B cell (primary cell): Measurements from ENCODE around the gene OVCA2. TPM values are rescaled to one million over a fixed set of nuclear protein-coding genes. Genes with fewer than 3 reads are reported as not detected.

Experiments used
- ATAC-seq: fragments of 200-7000 bp; cut with Tn5 transposase; one replicate; pipeline ENCODE4 v1.10.0; 2021; ENCODE audit warnings: low read depth, mild to moderate bottlenecking, moderate number of reproducible peaks, moderate library complexity
- CTCF ChIA-PET: fragments of 350-600 bp; sonication (Branson Sonifier 250); formaldehyde crosslinking; loops from one replicate; lab custom pipeline; 2021; ENCODE audit warnings: antibody characterized with exemption, inconsistent platforms; lab: Charles Lee
- POLR2A ChIA-PET: fragments of 350-600 bp; sonication (Branson Sonifier 250); formaldehyde crosslinking; loops from one replicate; lab custom pipeline; 2021; ENCODE audit warnings: antibody characterized with exemption; lab: Charles Lee
- DNase-seq: peaks from one replicate; pipeline ENCODE4 v3.0.0; 2013
- H2AFZ ChIP-seq: 2 replicates; pipeline ENCODE4 v1.6.1; 2012; ENCODE audit warnings: mild to moderate bottlenecking, low read depth, low read length; ENCODE audit not compliant: insufficient read depth, poor library complexity, severe bottlenecking
- H3K27ac ChIP-seq, 2 donors: 1 replicate in 1 of 2; 2 replicates in 1 of 2; pipeline ENCODE4 v1.5.1; 2012 to 2013; ENCODE audit warnings: low read length in 2 of 2, mild to moderate bottlenecking in 2 of 2, moderate library complexity in 1 of 2
- H3K27me3 ChIP-seq, 4 experiments: fragments of 200-600 bp in 1 of 4; sonication (generic) in 1 of 4; replicated peaks in 1 of 4; 1 replicate in 2 of 4; 2 replicates in 2 of 4; pipeline versions ENCODE4 v1.6.1 to v1.7.0; 2013 to 2016; ENCODE audit warnings: low read length in 3 of 4, mild to moderate bottlenecking in 2 of 4, mixed read lengths in 1 of 4, moderate library complexity in 1 of 4; ENCODE audit not compliant: insufficient read depth in 4 of 4, control insufficient read depth in 3 of 4; ENCODE audit errors: control extremely low read depth in 1 of 4
- H3K36me3 ChIP-seq, 2 experiments: replicated peaks in 1 of 2; 1 replicate in 1 of 2; 2 replicates in 1 of 2; pipeline versions ENCODE4 v1.6.1 to v1.7.1; 2013; ENCODE audit warnings: low read length in 1 of 2; ENCODE audit not compliant: insufficient read depth in 2 of 2, control insufficient read depth in 1 of 2; ENCODE audit errors: control extremely low read depth in 1 of 2, extremely low read depth in 1 of 2
- H3K4me1 ChIP-seq, 2 donors: fragments of 200-600 bp in 1 of 2; sonication (generic) in 1 of 2; 1 replicate in 1 of 2; 2 replicates in 1 of 2; pipeline versions ENCODE4 v1.5.1 to v1.6.1; 2013 to 2017; ENCODE audit warnings: low read length in 2 of 2; ENCODE audit not compliant: control insufficient read depth in 2 of 2, insufficient read depth in 2 of 2
- H3K4me2 ChIP-seq: replicated peaks from 2 replicates; pipeline ENCODE3; 2012; ENCODE audit warnings: mild to moderate bottlenecking, low read depth, low read length; ENCODE audit not compliant: poor library complexity, severe bottlenecking
- H3K4me3 ChIP-seq, 5 experiments: fragments of 200-600 bp in 1 of 5; sonication (generic) in 1 of 5; 1 replicate in 3 of 5; 2 replicates in 2 of 5; pipeline versions ENCODE4 v1.5.1 to v1.7.0; 2011 to 2016; ENCODE audit warnings: low read length in 4 of 5, mild to moderate bottlenecking in 4 of 5, low read depth in 2 of 5, control low read depth in 1 of 5, moderate library complexity in 1 of 5; ENCODE audit not compliant: insufficient read depth in 1 of 5; ENCODE audit errors: control extremely low read depth in 1 of 5, extremely low read depth in 1 of 5
- H3K79me2 ChIP-seq: fragments of 200-600 bp; sonication (generic); one replicate; pipeline ENCODE4 v1.6.0; 2016; ENCODE audit warnings: low read length; ENCODE audit not compliant: control insufficient read depth, insufficient read depth
- H3K9ac ChIP-seq: fragments of 200-600 bp; sonication (generic); 2 replicates; pipeline ENCODE4 v1.6.1; 2017; ENCODE audit warnings: mild to moderate bottlenecking, low read length, moderate library complexity
- H3K9me3 ChIP-seq, 3 donors: one replicate each; pipeline versions ENCODE4 v1.6.1 to v1.7.1; 2013; ENCODE audit warnings: low read length in 2 of 3; ENCODE audit not compliant: control insufficient read depth in 2 of 3, insufficient read depth in 1 of 3; ENCODE audit errors: control extremely low read depth in 1 of 3
- H4K20me1 ChIP-seq: 2 replicates; pipeline ENCODE4 v1.6.0; 2012; ENCODE audit warnings: mild to moderate bottlenecking, low read length; ENCODE audit not compliant: insufficient read depth, control insufficient read depth, poor library complexity, severe bottlenecking
- H3K27ac Mint-ChIP-seq: one replicate; pipeline ENCODE4 v1.8.0; 2021; ENCODE audit warnings: mixed read lengths
- H3K27me3 Mint-ChIP-seq: one replicate; pipeline ENCODE4 v1.8.0; 2021; ENCODE audit warnings: mixed read lengths
- H3K4me1 Mint-ChIP-seq: one replicate; pipeline ENCODE4 v1.8.0; 2021; ENCODE audit warnings: mixed read lengths
- H3K4me3 Mint-ChIP-seq: one replicate; pipeline ENCODE4 v1.8.0; 2021; ENCODE audit warnings: mixed read lengths
- H3K9me3 Mint-ChIP-seq: one replicate; pipeline ENCODE4 v1.8.0; 2022; ENCODE audit warnings: mixed read lengths; ENCODE audit not compliant: insufficient read depth
- CTCF ChIP-seq: fragments of 200-600 bp; IDR thresholded peaks from one replicate; pipeline ENCODE4 v1.8.0; 2022; ENCODE audit warnings: antibody characterized with exemption, mild to moderate bottlenecking
- EZH2 ChIP-seq: IDR thresholded peaks from 2 replicates; pipeline ENCODE4 v1.6.1; 2012; ENCODE audit warnings: borderline replicate concordance, low read depth, mild to moderate bottlenecking, moderate library complexity, low read length; ENCODE audit not compliant: insufficient read depth, poor library complexity, severe bottlenecking
- WGBS: methylation state at CpG from one replicate; pipeline ENCODE4 v1.1.5; 2013; ENCODE audit warnings: missing lambda C conversion rate; ENCODE audit not compliant: insufficient coverage; 5-methylcytosine and 5-hydroxymethylcytosine counted together
- intact Hi-C: fragments of 100-400 bp; cut with micrococcal nuclease; formaldehyde crosslinking; loops from one replicate; pipeline ENCODE4 v1.10.0; 2022
- polyA plus RNA-seq: library from polyadenylated mRNA; depleted of rRNA; stranded (reverse); fragments of >200 nt; gene quantifications from 2 replicates; pipeline ENCODE4 v1.2.3, GENCODE V29; 2012
- total RNA-seq, 2 donors: library from RNA; stranded (reverse); fragments of 120-200 nt in 1 of 2; gene quantifications; 1 replicate in 1 of 2; 2 replicates in 1 of 2; pipeline versions ENCODE4 v1.2.3 to v1.2.4, GENCODE V29; 2013 to 2022

OVCA2 gene
- total and polyA plus RNA-seq, 2 donors (not counting 1 experiment from before 2014, with no cell fraction given), result 23.2 to 43.9 TPM

- CTCF ChIA-PET, result interaction anchor here (0.6 to 1.7 kb wide), 5 partner anchors 30 to 341 kb away, joined by 3 to 6 read pairs (median 4); partner anchors contain the start of gene HIC1
- no peak overlapping the region for H3K27ac Mint-ChIP-seq
- POLR2A ChIA-PET, result no interaction called here
- 2% methylated on average over 73 of the region's 73 CpGs for WGBS
- Histone ChIP-seq H3K4me2 (peak overlapping the region; percentile 96), H3K9ac (peak overlapping the region; percentile 67), H3K9me3 (peaks cover 0 to 13% (median 0%) of the 10 kb centered on the region in 3 donors), H3K79me2 (no peaks in the 10 kb centered on the region), H3K4me3 (peak overlapping the region in 4 of 5 experiments; percentile 11 to 68 (median 54)), H3K4me1 (peaks cover 38% of the 10 kb centered on the region in 2 donors), H4K20me1 (peaks cover 7% of the 10 kb centered on the region), H3K27me3 (peaks cover 0 to 59% (median 23%) of the 10 kb centered on the region in 4 experiments), H3K36me3 (no peaks in the 10 kb centered on the region), H2AFZ (peak overlapping the region; percentile 71), H3K27ac (no peak overlapping the region)
- H3K27me3 Mint-ChIP-seq, result peaks cover 42% of the 10 kb centered on the region
- H3K9me3 Mint-ChIP-seq, result no peaks in the 10 kb centered on the region
- H3K4me1 Mint-ChIP-seq, result peaks cover 24% of the 10 kb centered on the region
- ATAC-seq (no peak), DNase-seq (peak; percentile 53)
- peak overlapping the region; percentile 82 for H3K4me3 Mint-ChIP-seq
- intact Hi-C loops, result loop anchor here (2.0 kb wide), 1 partner anchor 16 kb away; no protein-coding TSS in a partner anchor
- TF ChIP-seq EZH2 (no peak), CTCF (no peak)
Observed at GRCh38 chr17:2024572-2025219, 17.1 kb upstream of the OVCA2 start.

- Histone ChIP-seq H3K4me2 (peak within 1 kb of the TSS; percentile 96), H3K36me3 (no peaks in the 10 kb centered on the region), H3K27ac (no peak within 1 kb of the TSS), H3K4me1 (peaks cover 39 to 40% of the 10 kb centered on the region in 2 donors), H3K4me3 (peak within 1 kb of the TSS in 4 of 5 experiments; percentile 24 to 68 (median 54)), H3K9me3 (peaks cover 0 to 17% (median 0%) of the 10 kb centered on the region in 3 donors), H4K20me1 (peaks cover 8% of the 10 kb centered on the region), H3K9ac (peak within 1 kb of the TSS; percentile 67), H3K79me2 (no peaks in the 10 kb centered on the region), H2AFZ (peak within 1 kb of the TSS; percentile 71), H3K27me3 (peaks cover 0 to 61% (median 23%) of the 10 kb centered on the region in 4 experiments)
- no peak within 1 kb of the TSS for H3K27ac Mint-ChIP-seq
- no peaks in the 10 kb centered on the region for H3K9me3 Mint-ChIP-seq
- ATAC-seq (peak; percentile 32), DNase-seq (peak; percentile 78)
- TF ChIP-seq EZH2 (peak; percentile 24), CTCF (no peak)
- H3K4me3 Mint-ChIP-seq, result peak within 1 kb of the TSS; percentile 85
- peaks cover 36% of the 10 kb centered on the region for H3K27me3 Mint-ChIP-seq
- peaks cover 27% of the 10 kb centered on the region for H3K4me1 Mint-ChIP-seq
- ChIA-PET POLR2A (interaction anchor here (0.6 to 0.7 kb wide), 2 partner anchors 13 to 700 kb away, joined by 3 to 4 read pairs; no protein-coding TSS in a partner anchor), CTCF (interaction anchor here (0.6 to 1.7 kb wide), 5 partner anchors 29 to 342 kb away, joined by 3 to 6 read pairs (median 4); partner anchors contain the start of gene HIC1)
- under 1% methylated on average over 42 of the region's 47 CpGs for WGBS
- intact Hi-C loops, result loop anchor here (2.0 kb wide), 1 partner anchor 16 kb away; no protein-coding TSS in a partner anchor
Observed at GRCh38 chr17:2025220-2025621, 16.6 kb upstream of the OVCA2 start, which contains the start of gene RTN4RL1. RTN4RL1 (minus strand) TSS chr17:2025334; CDS start chr17:2024865, 469 bp downstream.
